ENCODE measurements around the gene SCAMP1. TPM values are rescaled to one million over a fixed set of nuclear protein-coding genes. Genes with fewer than 3 reads are reported as not detected.

Gene SCAMP1
- total RNA-seq, 2 donors from 2014 or later, result 21.0 to 39.3 TPM

DNA sequence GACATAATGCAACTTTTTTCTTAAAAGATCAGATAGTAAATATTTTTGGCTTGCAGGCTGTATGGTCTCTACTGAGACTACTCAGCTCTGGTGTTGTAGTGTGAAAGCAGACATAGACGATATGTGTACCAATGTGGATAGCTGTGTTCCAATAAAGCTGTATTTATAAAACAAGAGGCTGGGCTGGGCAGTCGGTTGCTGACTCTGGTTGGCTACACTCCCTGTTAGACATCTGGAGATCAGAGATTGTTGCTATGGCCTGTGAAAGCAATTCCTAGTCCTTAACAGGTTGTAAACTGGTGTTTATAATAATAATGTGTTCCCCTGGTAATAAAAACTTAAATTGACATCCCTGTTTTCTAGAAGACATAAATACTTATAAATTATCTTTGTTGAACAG is 24.4 kb upstream of the SCAMP1 start:
- no peak overlapping the region for H3K27ac ChIP-seq
- no peaks in the 10 kb centered on the region for H3K4me1 ChIP-seq
- TF ChIP-seq, protein P1, sequence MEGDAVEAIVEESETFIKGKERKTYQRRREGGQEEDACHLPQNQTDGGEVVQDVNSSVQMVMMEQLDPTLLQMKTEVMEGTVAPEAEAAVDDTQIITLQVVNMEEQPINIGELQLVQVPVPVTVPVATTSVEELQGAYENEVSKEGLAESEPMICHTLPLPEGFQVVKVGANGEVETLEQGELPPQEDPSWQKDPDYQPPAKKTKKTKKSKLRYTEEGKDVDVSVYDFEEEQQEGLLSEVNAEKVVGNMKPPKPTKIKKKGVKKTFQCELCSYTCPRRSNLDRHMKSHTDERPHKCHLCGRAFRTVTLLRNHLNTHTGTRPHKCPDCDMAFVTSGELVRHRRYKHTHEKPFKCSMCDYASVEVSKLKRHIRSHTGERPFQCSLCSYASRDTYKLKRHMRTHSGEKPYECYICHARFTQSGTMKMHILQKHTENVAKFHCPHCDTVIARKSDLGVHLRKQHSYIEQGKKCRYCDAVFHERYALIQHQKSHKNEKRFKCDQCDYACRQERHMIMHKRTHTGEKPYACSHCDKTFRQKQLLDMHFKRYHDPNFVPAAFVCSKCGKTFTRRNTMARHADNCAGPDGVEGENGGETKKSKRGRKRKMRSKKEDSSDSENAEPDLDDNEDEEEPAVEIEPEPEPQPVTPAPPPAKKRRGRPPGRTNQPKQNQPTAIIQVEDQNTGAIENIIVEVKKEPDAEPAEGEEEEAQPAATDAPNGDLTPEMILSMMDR (IDR thresholded peaks at IDR 0.05), result no peak
- no peak for DNase-seq (ENCODE audit: low spot score)
- H3K4me3 ChIP-seq, result no peak overlapping the region
- no peaks in the 10 kb centered on the region for H3K36me3 ChIP-seq
- H3K9me3 ChIP-seq, result peaks cover 0 to 15% of the 10 kb centered on the region in 2 donors
- no peaks in the 10 kb centered on the region for H3K27me3 ChIP-seq

GRCh38 chr5:78336698-78337097 is 23.7 kb upstream of the SCAMP1 start:
- TF ChIP-seq, protein P1 (IDR thresholded peaks at IDR 0.05), result no peak
- Histone ChIP-seq H3K4me1 (no peaks in the 10 kb centered on the region), H3K9me3 (peaks cover 0 to 15% of the 10 kb centered on the region in 2 donors), H3K27me3 (no peaks in the 10 kb centered on the region), H3K36me3 (no peaks in the 10 kb centered on the region), H3K4me3 (no peak overlapping the region), H3K27ac (no peak overlapping the region)
- DNase-seq (ENCODE audit: low spot score), result no peak

DNA sequence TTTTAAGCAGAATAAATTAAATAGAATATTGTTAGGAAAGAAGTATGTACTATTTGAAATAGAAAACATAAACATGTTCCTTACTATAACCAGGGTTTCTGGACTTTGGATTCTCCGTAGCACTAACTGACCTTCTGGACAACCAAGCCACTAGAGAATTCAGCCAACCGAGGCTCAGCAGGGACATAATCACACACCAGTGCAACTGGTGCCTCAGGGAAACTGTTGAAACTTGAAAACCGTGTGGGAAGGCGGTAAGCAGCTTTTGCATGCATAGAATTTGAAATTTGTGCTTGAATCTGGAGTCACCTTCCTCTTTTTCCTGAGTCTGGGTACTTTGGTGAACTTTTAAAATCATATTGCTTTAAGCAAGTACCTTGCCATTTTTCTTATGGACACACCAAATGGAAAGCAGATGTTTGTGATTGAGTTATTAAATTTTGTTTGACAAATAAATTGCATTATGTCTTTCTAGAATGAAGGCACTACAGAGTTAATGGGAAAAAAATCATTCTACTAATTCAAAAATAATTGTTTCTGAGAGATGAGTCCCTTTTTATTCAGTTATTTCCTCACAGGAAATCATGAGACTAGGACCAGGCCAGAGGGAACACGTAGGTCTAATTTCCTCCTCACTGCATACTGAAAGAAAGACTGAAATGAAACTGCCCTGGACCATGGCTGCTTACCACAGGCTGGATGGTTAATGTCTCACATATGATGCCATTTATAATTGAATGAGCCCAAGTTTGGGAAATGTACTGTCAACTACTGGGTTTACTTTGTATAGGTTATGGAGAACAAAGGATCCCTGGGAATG is 20.6 kb upstream of the SCAMP1 start:
- TF ChIP-seq, protein P1 (IDR thresholded peaks at IDR 0.05), result no peak
- H3K27ac ChIP-seq, result no peak overlapping the region
- no peak overlapping the region for H3K4me3 ChIP-seq
- no peaks in the 10 kb centered on the region for H3K36me3 ChIP-seq
- H3K4me1 ChIP-seq, result no peaks in the 10 kb centered on the region
- DNase-seq (ENCODE audit: low spot score), result no peak
- no peaks in the 10 kb centered on the region for H3K27me3 ChIP-seq
- peaks cover 0 to 15% of the 10 kb centered on the region in 2 donors for H3K9me3 ChIP-seq

GRCh38 chr5:78341440-78341839 is 19.0 kb upstream of the SCAMP1 start:
- Histone ChIP-seq H3K4me1 (peaks cover 0 to 9% of the 10 kb centered on the region in 2 donors), H3K36me3 (no peaks in the 10 kb centered on the region), H3K27ac (no peak overlapping the region), H3K9me3 (peaks cover 0 to 15% of the 10 kb centered on the region in 2 donors), H3K27me3 (no peaks in the 10 kb centered on the region), H3K4me3 (no peak overlapping the region)
- no peak for DNase-seq (ENCODE audit: low spot score)
- TF ChIP-seq, protein P1 (IDR thresholded peaks at IDR 0.05), result no peak

DNA sequence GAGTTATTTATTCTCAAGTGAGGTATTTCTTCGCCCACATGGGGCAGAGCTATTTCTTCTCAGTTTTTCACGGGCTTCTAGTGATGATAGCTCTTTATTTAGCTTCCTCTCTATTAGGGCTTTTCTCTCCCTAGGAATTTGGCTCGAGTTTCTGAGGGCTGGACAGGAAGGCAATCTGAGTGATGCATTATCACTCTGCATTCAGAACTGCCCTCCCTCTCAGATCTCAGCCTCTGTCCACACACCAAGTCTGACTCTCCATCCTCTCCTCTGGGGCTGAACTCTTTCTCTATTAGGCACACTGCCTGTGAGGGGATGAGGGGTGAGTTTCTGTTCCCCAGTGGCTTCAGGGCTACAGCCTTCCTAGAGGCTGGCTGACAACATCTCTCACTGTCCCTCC is 14.9 kb upstream of the SCAMP1 start:
- H3K27me3 ChIP-seq, result no peaks in the 10 kb centered on the region
- H3K36me3 ChIP-seq, result no peaks in the 10 kb centered on the region

More for the DNA sequence above, 14.9 kb upstream of the SCAMP1 start:
- Histone ChIP-seq H3K4me1 (peaks cover 0 to 9% of the 10 kb centered on the region in 2 donors), H3K4me3 (no peak overlapping the region), H3K9me3 (no peaks in the 10 kb centered on the region), H3K27ac (no peak overlapping the region)
- TF ChIP-seq, protein P1 (IDR thresholded peaks at IDR 0.05), result no peak
- no peak for DNase-seq (ENCODE audit: low spot score)

All from right atrium auricular region (tissue), 2 donors.